HAP-1 (cell line): ENCODE results near the gene GNB1L.
"Not testable (repeated sequence)": the region's sequence is repeated elsewhere in the genome, so short reads cannot be mapped to it uniquely, and the experiment has no call there.

ENCODE experiments used
- DNase-seq, 2 experiments: peaks; one replicate each; pipeline ENCODE4 v3.0.0-alpha.2; 2016 to 2020; ENCODE audit warnings: low spot score in 2 of 2
- H3K27me3 ChIP-seq: fragments of 250-450 bp; sonication (Bioruptor Pico); 2 replicates; pipeline ENCODE4 v1.5.1; 2020; ENCODE audit warnings: low read depth, mild to moderate bottlenecking, moderate library complexity
- H3K36me3 ChIP-seq: fragments of 250-450 bp; sonication (Bioruptor Pico); replicated peaks from 2 replicates; pipeline ENCODE4 v1.5.1; 2020; ENCODE audit warnings: mild to moderate bottlenecking
- H3K4me1 ChIP-seq: fragments of 250-450 bp; sonication (Bioruptor Pico); 2 replicates; pipeline ENCODE4 v1.5.1; 2020; ENCODE audit warnings: mild to moderate bottlenecking
- H3K4me3 ChIP-seq: fragments of 250-450 bp; sonication (Bioruptor Pico); 2 replicates; pipeline ENCODE4 v1.5.1; 2020; ENCODE audit warnings: mild to moderate bottlenecking, moderate library complexity
- H3K9me3 ChIP-seq: fragments of 250-450 bp; sonication (Bioruptor Pico); 2 replicates; pipeline ENCODE4 v1.5.1; 2020; ENCODE audit warnings: mild to moderate bottlenecking, moderate library complexity
- in situ Hi-C: fragments of 300-500 bp; cut with MboI; formaldehyde crosslinking; loops from 3 replicates; pipeline ENCODE4 v1.14.3; 2020; ENCODE audit warnings: low sequenced_read_pairs, inconsistent platforms, mixed read lengths

The GNB1L gene

DNA sequence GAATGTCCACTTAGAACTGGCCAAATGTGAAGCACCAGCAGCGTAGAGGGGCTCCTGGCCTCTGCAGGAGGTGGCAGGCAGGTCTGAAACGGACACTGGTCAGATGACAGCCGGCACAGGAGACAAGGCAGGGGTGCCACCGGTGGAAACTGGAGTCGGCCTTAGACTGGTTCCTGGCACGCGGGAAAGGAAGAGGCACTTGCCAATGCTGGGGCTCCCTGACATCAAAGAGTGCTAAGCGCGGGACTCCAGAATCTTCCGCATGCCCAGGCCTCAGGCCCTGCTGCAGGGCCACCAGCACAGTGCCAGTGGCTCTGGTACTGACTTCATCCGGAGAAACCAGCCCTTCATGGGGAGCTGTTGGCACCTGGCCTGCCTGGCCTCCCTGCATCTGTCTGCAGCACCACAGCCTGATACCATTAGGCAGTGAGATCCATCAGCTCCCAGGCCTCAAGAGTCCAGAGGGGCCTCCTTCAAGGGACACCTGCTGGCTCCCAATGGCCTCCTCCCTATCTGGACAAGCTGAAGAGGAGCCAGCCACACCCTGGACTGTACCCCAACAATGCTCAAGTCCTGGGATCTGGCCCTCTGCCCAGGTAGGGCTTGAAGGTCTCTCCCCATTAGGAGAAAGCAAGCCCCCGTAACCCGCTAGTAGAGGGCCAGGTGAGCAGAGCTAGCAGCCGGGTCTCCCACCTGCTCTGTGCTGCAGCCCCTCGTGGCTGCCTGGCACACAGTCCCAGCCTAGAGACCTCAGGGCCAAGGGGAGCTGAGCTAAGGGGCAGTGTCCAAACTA lies 29.7 kb upstream of the GNB1L start:
- H3K9me3 ChIP-seq, result no peaks in the 10 kb centered on the region
- H3K36me3 ChIP-seq, result no peaks in the 10 kb centered on the region; the same call in 1 of the 2 replicates
- no peak for DNase-seq
- peaks cover 25% of the 10 kb centered on the region for H3K4me1 ChIP-seq
- in situ Hi-C loops, result no loop called here
- no peaks in the 10 kb centered on the region for H3K27me3 ChIP-seq
- no peak overlapping the region for H3K4me3 ChIP-seq

DNA sequence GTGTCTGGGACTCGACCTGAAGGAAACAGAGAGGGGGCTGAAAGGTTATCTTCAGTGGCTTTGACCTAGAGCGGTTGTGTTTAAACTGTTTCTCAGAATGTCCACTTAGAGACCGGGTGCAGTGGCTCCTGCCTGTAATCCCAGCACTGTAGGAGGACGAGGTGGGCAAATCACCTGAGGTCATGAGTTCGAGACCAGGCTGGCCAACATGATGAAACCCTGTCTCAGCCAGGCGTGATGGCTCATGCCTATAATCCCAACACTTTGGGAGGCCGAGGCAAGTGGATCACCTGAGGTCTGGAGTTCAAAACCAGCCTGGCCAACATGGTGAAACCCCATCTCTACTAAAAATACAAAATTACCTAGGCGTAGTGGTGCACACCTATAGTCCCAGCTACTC lies 28.8 kb upstream of the GNB1L start:
- H3K9me3 ChIP-seq, H3K4me3 ChIP-seq, DNase-seq, in situ Hi-C loops, H3K27me3 ChIP-seq, H3K36me3 ChIP-seq: not testable (repeated sequence)
- H3K4me1 ChIP-seq, result peaks cover 25% of the 10 kb centered on the region

DNA sequence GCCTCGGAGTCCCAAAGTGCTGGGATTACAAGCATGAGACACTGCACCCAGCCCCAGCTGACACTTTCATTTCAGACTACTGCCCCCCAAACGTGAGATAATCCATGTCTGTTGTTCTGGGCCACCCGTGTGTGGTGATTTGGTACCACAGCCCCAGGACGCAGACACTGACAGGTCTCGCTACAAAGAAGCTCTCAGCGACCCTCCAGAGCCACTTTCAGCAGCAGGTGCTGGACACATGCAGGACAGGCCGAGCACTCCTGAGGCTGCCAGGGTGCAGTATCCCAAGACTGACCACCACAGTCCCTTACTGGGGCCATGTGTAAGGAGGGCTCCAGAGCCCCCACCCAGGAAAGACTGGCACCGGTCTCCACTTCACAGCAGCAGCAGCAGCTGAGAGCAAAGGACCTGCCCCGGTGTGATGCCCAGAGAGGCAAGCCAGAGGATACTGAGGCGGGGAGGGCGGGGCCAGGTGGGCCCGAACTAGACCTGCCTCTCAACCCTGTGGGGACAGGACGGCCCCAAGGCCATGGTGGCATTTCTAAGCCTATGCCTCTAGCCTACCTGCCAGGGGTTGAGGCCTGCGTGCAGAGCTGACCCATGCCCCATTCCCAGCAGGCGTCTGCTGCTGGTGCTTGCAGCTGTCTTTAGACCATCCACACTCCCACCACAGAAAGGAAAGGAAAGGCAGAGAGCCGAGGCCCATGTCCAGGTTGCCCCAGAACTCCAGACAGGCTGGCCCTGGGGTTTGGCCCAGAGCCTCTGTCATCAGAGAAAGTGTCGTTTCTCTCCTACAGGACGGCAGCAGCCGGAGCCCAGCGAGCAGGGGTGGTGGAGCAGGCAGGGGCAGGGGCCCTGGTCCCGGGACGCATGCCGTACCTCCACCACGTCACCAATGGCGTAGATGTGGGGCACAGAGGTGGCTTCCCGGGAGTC lies 28.0 kb upstream of the GNB1L start:
- peaks cover 25% of the 10 kb centered on the region for H3K4me1 ChIP-seq

DNA sequence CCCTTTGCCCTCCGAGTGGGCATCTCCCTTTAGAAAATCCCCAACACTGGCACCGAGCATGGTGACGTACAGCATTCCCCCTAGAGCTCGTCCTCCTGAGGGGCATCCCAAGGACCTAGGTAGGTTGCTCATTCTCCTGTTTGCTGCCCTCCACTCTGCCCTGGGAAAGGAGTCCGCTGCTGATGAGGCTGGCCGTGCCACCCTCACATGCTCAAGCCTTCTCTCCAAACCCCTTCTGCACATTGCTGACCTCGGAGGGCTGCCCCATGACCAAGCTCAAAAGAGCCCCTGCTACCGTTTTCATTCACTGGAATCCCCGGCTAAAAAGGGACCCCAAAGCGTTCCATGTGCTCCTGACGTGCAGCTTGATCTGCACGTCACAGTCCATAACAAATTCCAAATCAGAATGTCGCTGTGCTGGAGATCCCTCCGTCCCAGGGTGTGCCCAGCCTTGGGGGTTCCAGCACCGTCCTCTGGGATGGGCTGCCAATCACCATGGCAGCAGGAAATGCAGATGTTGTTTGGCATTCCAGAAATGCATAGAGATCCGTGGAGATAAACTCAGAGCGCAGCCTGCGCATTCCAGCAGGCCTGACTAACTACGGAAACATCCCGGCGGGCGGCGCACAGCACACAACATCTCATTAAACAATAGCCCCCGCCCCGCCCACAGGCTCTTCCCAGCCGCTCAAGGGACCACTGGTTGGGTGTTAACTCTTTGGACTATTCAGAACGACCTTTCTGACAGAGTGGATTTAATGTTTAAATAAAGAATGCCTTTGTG lies 26.3 kb upstream of the GNB1L start:
- in situ Hi-C loops, result no loop called here

More for the DNA sequence above, 28.0 kb upstream of the GNB1L start:
- Histone ChIP-seq H3K9me3 (no peaks in the 10 kb centered on the region), H3K4me3 (no peak overlapping the region), H3K27me3 (no peaks in the 10 kb centered on the region), H3K36me3 (no peaks in the 10 kb centered on the region; the same call in 1 of the 2 replicates)
- no peak for DNase-seq
- in situ Hi-C loops, result no loop called here

DNA sequence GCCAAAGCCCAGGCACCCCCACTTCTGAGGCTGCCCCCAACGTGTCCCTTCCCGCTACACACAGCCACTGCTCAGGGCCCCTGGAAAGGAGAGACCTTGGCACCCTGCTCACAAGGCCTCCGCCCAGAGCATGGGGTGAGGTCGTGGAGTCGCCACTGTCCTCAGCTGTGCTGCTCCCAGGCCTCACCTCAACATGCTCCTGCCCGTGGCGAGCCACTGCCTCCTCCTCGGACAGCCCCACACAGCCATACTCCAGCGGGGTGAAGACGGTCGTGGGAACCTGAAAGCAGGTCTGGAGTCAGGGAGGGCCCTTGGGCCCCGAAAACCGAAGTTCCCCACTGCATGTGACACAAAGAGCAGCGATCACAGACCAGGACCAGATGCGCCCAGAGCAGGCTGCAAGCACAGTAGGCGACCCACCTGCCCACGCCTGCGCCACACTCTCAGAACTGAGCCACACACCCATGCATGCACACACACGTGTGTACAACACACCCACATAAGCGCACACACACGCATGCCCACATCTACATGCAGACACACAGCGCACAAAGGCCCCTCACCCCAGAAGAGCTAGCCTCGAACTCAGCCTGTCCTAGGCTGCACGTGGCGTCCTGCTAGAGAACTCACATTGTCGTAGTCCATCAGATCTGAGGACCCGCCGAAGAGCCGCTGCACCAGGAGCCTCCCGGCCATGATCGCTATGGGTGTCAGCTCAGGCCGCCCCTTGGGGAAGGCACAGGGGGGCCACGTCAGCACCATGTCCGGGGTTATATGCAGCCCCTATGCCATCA lies 25.5 kb upstream of the GNB1L start:
- peaks cover 25% of the 10 kb centered on the region for H3K4me1 ChIP-seq

More for the DNA sequence above, 26.3 kb upstream of the GNB1L start:
- Histone ChIP-seq H3K4me1 (peaks cover 25% of the 10 kb centered on the region), H3K9me3 (no peaks in the 10 kb centered on the region), H3K36me3 (no peaks in the 10 kb centered on the region; the same call in 1 of the 2 replicates), H3K27me3 (no peaks in the 10 kb centered on the region), H3K4me3 (no peak overlapping the region)
- DNase-seq, result peak; percentile 93 to 97

DNA sequence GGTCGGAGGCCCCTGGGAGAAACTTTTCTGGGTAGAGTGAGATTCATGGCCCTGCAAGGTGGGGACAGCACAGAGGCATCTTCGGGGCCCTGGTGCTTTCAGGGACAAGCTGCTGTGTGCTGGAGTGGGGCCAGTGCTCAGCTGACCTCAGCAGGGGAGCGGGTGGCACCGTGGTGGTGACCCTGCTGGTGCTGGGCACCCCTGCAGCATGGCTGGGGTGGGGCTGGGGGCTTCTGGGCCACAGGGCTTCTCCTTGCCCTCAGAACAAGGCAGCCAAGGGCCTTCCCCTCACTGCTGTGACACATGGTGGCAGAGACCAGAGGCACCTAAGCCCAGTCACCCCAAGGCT lies 24.9 kb upstream of the GNB1L start:
- Histone ChIP-seq H3K9me3 (no peaks in the 10 kb centered on the region), H3K4me1 (peaks cover 25% of the 10 kb centered on the region), H3K27me3 (no peaks in the 10 kb centered on the region), H3K36me3 (no peaks in the 10 kb centered on the region; the same call in 1 of the 2 replicates), H3K4me3 (no peak overlapping the region)
- in situ Hi-C loops, result no loop called here
- no peak for DNase-seq

More for the DNA sequence above, 25.5 kb upstream of the GNB1L start:
- DNase-seq, result no peak
- Histone ChIP-seq H3K27me3 (no peaks in the 10 kb centered on the region), H3K4me3 (peak overlapping the region; percentile 2; the same call in 1 of the 2 replicates), H3K36me3 (no peaks in the 10 kb centered on the region; the same call in 1 of the 2 replicates), H3K9me3 (no peaks in the 10 kb centered on the region)
- in situ Hi-C loops, result no loop called here

DNA sequence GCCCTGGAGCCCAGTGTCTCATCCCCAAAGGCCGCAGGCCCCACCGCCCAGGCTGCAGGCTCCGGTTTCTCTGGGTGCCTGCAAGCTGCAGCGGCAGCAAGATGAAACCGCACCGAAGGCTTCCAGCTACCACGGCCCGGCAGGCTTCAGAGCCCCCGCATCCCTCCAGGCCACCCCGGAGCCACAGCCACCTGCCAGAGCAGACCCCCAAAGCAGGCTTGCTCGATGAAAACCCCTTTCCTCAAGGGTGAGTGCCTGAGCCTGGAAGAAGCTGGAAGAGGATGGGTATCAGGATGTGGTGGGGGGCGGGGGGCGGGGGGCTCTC lies 24.5 kb upstream of the GNB1L start:
- no peak overlapping the region for H3K4me3 ChIP-seq
- no peak for DNase-seq
- H3K27me3 ChIP-seq, result no peaks in the 10 kb centered on the region
- in situ Hi-C loops, result no loop called here
- H3K4me1 ChIP-seq, result peaks cover 25% of the 10 kb centered on the region
- H3K9me3 ChIP-seq, result no peaks in the 10 kb centered on the region
- H3K36me3 ChIP-seq, result no peaks in the 10 kb centered on the region; the same call in 1 of the 2 replicates

DNA sequence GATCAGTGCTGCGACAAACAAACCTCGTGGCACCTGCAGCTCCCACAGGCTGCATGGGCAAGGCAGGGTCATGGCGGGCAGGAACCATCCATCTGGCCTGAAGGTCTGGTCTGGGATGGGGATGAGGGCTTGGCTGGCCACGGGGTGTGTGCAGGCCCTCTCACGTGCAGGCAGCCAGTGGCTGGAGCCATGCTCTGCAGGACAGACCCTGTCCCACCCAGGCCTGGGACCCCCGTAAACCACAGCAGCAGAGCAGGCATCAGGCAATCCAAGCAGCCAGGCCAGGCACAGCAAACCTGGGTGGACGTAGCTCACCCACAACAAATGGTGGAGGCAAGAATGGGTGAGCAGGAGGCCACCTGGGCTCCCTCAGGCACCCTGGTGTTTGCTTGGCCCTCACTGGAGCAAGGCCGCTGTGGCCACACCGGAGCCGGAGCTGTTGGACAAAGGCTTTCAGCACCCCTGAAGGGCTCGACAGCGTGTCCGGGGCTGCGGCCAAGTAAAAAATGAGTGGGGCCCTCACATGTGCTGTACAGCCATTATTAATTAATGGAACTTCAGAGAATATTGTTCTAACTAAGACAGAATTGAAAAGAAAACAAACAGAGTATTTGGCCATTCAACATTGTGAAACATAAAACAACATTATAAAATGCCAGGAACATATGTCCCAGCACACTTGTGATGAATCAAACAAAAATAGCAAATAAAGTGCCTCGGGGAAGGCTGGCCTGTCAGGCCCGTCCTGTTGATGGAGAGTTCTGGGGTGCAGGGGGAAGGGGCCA lies 24.0 kb upstream of the GNB1L start:
- Histone ChIP-seq H3K4me3 (no peak overlapping the region), H3K27me3 (no peaks in the 10 kb centered on the region), H3K36me3 (no peaks in the 10 kb centered on the region; the same call in 1 of the 2 replicates), H3K4me1 (peaks cover 25% of the 10 kb centered on the region), H3K9me3 (no peaks in the 10 kb centered on the region)
- in situ Hi-C loops, result no loop called here
- DNase-seq, result no peak

DNA sequence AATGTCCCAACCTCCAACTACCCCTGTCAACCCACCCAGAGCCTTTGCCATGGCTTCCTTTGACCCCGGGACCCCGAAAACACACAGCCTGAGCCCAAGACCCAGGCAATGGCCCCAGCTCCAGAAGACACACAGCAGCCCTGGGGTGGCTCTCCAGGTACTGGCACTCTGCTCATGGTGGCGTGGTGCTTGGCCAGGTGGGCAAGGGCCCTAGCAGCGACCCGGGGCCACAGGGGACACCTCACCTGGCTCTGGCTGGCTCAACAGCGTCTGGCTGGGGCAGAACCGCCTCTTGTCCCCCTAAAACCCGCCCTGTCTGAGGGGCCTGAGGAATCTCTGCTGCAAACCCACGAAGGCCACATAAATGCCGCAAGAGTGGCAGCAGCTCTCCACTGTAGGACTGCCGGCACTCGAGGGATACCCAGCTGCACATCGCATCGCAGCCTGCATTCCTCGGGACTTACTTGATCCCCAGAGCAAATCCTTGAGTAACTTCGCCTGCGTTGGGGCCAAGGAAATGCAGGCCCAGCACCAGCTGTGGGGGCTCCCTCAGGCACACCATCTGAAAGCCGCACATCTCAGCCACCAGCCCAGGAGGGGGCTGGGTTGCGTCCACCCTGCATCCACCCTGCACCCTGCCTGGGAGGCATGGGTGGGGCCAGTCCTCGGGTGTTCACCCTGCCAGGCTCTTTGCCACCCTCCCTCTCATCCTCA lies 23.1 kb upstream of the GNB1L start:
- H3K4me1 ChIP-seq, result peaks cover 25% of the 10 kb centered on the region
- no peaks in the 10 kb centered on the region; the same call in 1 of the 2 replicates for H3K36me3 ChIP-seq
- no peaks in the 10 kb centered on the region for H3K27me3 ChIP-seq
- no peak for DNase-seq
- H3K9me3 ChIP-seq, result no peaks in the 10 kb centered on the region
- H3K4me3 ChIP-seq, result no peak overlapping the region
- in situ Hi-C loops, result no loop called here

DNA sequence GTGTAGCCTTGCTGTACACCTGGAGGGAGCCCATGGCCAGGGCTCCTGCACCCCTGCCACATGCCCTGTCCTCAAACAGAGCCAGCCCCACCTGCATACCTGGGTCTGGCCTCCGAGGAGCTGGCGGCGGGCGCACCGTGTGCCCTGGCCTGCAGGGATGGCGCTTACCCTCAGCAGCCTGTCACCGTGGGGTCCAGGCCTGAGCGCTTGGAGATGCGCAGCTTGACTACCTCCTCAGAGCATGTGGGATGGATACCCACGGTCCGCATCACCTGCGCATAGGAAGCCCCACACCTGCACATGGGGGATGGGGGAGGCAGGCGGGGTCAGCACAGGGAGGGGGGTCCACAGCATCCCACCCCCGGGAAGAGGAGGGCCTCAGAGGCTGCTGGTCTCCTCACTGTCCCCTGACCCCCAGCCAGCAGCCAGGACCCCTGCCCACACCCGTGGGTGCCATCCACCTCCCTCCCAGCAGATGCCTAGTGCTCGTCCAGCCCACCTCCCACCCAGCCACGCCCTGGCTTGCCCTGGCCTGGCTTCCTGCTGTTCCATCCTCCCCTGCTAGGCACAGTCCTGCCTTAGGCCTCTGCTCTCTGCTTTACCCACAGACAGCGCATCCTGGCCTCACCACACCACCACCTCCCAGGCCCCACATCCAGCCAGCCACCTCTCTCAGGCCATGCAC lies 22.4 kb upstream of the GNB1L start:
- Histone ChIP-seq H3K9me3 (no peaks in the 10 kb centered on the region), H3K4me3 (no peak overlapping the region), H3K27me3 (no peaks in the 10 kb centered on the region), H3K36me3 (no peaks in the 10 kb centered on the region; the same call in 1 of the 2 replicates), H3K4me1 (peaks cover 19% of the 10 kb centered on the region)
- no peak for DNase-seq
- in situ Hi-C loops, result no loop called here

DNA sequence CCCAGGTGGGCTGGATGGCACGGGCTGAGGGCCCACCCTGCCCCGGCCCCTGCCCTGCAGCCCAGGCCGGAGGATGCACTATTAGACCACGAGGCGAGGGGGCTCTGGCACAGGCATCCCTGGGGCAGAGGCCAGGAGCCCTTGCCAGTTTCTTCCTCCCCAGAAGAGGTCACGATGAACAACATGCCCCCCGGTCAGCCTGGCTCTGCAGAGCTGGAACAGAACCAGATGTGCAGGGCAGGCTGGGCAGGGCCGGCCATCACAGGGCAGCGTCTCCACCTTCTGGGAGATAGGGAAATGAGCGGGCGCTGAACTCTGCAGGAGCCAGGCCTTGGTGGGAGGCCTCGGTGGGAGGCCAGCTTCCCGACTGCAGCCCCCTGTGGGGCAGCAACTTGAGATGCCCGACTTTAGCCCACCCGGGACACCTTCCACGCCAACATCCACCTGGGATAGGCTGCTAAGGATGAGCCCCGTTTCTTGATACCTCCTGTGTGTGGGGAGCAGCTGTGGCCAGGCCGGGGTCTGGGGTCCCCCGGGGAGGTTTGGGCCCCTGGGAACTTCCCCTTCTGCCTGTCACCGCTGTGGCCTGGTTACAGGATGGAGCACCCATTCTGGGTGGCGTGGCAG lies 21.8 kb upstream of the GNB1L start:
- no peak for DNase-seq
- Histone ChIP-seq H3K4me3 (no peak overlapping the region), H3K27me3 (no peaks in the 10 kb centered on the region), H3K36me3 (no peaks in the 10 kb centered on the region), H3K9me3 (no peaks in the 10 kb centered on the region), H3K4me1 (peaks cover 13% of the 10 kb centered on the region)
- in situ Hi-C loops, result no loop called here
